NT2/D1 (cell line): ENCODE results near the gene TIMM29.

ENCODE experiments used
- DNase-seq: peaks from one replicate; pipeline ENCODE4 v3.0.0-alpha.2; 2011; ENCODE audit warnings: low read depth, low spot score
- H3K27me3 ChIP-seq: 2 replicates; pipeline ENCODE4 v1.6.0; 2011; ENCODE audit warnings: mild to moderate bottlenecking; ENCODE audit not compliant: insufficient read length, insufficient read depth
- H3K36me3 ChIP-seq: 2 replicates; pipeline ENCODE4 v1.6.1; 2011; ENCODE audit warnings: mild to moderate bottlenecking, low read length, mixed read lengths; ENCODE audit not compliant: insufficient read depth, insufficient read length
- H3K4me1 ChIP-seq: 2 replicates; pipeline ENCODE4 v1.5.1; 2011; ENCODE audit not compliant: insufficient read depth, insufficient read length
- H3K4me3 ChIP-seq: 2 replicates; pipeline ENCODE4 v1.5.1; 2011; ENCODE audit warnings: low read depth; ENCODE audit not compliant: insufficient read length
- H3K9ac ChIP-seq: 2 replicates; pipeline ENCODE4 v1.6.0; 2011; ENCODE audit warnings: low read depth; ENCODE audit not compliant: insufficient read length
- H3K9me3 ChIP-seq: 2 replicates; pipeline ENCODE4 v1.5.1; 2011; ENCODE audit warnings: mild to moderate bottlenecking, low read length; ENCODE audit not compliant: insufficient read depth
- SUZ12 ChIP-seq: IDR thresholded peaks from 2 replicates; pipeline ENCODE4 v1.6.1; 2011; ENCODE audit not compliant: insufficient read length, insufficient read depth; ENCODE audit errors: extremely low read depth
- YY1 ChIP-seq: IDR thresholded peaks from 2 replicates; pipeline ENCODE4 v1.6.1; 2011; ENCODE audit not compliant: insufficient read length, insufficient read depth
- ZNF274 ChIP-seq: IDR thresholded peaks from 2 replicates; pipeline ENCODE4 v1.6.1; 2011; ENCODE audit warnings: mild to moderate bottlenecking, low read depth, low read length

Gene TIMM29

GRCh38 chr19:10921199-10921909 lies 7.3 kb upstream of the TIMM29 start:
- DNase-seq, result no peak
- TF ChIP-seq YY1, result no peak
- Histone ChIP-seq H3K36me3 (peaks cover 81% of the 10 kb centered on the region), H3K4me1 (peaks cover 4% of the 10 kb centered on the region), H3K27me3 (no peaks in the 10 kb centered on the region), H3K9ac (no peak overlapping the region), H3K4me3 (no peak overlapping the region), H3K9me3 (no peaks in the 10 kb centered on the region)

- peaks cover 79% of the 10 kb centered on the region for H3K36me3 ChIP-seq
- DNase-seq, result no peak
- H3K9ac ChIP-seq, result no peak overlapping the region
- H3K27me3 ChIP-seq, result no peaks in the 10 kb centered on the region
- no peak overlapping the region for H3K4me3 ChIP-seq
- H3K9me3 ChIP-seq, result no peaks in the 10 kb centered on the region
- TF ChIP-seq ZNF274, result no peak
- no peak for TF ChIP-seq SUZ12
- no peak for TF ChIP-seq YY1
- H3K4me1 ChIP-seq, result peaks cover 4% of the 10 kb centered on the region
Observed at GRCh38 chr19:10921910-10922637, 6.5 kb upstream of the TIMM29 start.

GRCh38 chr19:10922638-10923014 lies 6.0 kb upstream of the TIMM29 start:
- Histone ChIP-seq H3K27me3 (no peaks in the 10 kb centered on the region), H3K36me3 (peaks cover 84% of the 10 kb centered on the region), H3K9me3 (no peaks in the 10 kb centered on the region), H3K4me3 (no peak overlapping the region), H3K9ac (no peak overlapping the region), H3K4me1 (peaks cover 4% of the 10 kb centered on the region)
- DNase-seq, result no peak
- TF ChIP-seq ZNF274 (no peak), YY1 (no peak), SUZ12 (no peak)

- Histone ChIP-seq H3K9me3 (no peaks in the 10 kb centered on the region), H3K36me3 (peaks cover 77% of the 10 kb centered on the region), H3K27me3 (no peaks in the 10 kb centered on the region), H3K4me3 (no peak overlapping the region), H3K9ac (peak overlapping the region; percentile 21), H3K4me1 (peaks cover 4% of the 10 kb centered on the region)
- TF ChIP-seq YY1 (no peak), SUZ12 (no peak)
- DNase-seq, result no peak
Observed at GRCh38 chr19:10923260-10924112, 5.1 kb upstream of the TIMM29 start.

DNA sequence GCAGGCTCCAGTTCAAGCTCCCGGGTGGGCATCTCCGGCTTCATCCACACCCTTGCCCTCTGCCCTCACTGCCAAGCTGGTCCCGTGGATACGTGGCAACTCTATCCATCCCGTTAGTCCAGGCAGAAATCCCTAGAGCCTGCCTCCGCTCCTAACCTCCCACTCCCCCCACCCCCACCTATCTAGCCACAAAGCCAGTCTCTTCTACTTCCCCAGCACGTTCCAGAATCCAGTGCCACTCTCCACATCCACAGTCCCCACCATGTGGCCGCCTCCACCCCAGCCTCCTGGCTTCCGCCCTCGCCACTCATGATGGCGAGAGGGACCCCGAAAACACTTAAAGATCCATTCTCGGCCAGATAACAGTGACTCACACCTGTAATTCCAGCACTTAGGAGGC lies 4.0 kb upstream of the TIMM29 start:
- peaks cover 6% of the 10 kb centered on the region for H3K4me1 ChIP-seq
- no peak overlapping the region for H3K4me3 ChIP-seq
- no peak for TF ChIP-seq ZNF274
- no peak for TF ChIP-seq SUZ12
- TF ChIP-seq YY1, result no peak
- no peak overlapping the region for H3K9ac ChIP-seq
- H3K36me3 ChIP-seq, result peaks cover 69% of the 10 kb centered on the region
- no peaks in the 10 kb centered on the region for H3K9me3 ChIP-seq
- no peaks in the 10 kb centered on the region for H3K27me3 ChIP-seq
- no peak for DNase-seq

DNA sequence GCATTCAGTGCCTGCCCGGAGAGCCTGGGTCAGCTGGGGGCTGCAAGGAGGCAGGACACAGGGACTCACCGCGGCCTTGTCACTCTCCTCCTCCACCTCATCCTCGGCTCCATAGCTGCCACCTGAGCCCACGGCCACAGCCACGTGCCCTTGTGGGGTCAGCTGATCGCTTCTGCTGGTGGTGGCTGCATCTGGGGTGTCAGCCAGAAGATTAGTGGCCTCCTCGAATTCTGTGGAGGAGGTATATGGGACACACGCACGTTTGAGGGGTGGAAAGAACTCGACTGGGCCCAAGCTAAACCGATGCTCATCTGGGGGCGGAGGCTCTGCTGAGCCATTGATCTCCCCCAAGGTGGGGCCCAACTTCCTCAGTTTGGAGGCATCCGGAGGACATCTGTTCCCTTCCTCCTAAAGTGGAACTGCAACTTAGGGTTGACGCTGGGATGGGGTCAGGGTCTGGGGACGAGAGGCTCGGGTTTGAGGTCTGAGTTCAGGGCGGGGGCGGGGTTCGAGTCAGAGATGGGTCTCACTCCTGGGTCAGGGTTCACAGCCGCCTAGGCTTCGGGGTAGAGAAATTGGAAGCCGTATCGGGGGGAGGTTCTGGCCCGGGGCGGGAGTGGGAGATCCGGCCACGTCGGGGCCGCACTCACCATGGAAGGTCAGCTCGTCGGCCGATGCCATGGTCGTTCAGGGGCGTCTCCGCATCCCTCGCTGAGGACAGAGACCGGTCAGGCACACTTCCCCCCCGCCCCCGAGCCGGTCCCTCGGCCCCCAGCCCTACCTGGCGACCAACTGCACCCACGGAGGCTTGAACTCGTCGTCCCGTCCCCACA lies 665 bp upstream of the TIMM29 start:
- TF ChIP-seq ZNF274 (no peak), YY1 (no peak), SUZ12 (no peak)
- Histone ChIP-seq H3K4me3 (peak overlapping the region; percentile 100), H3K36me3 (peaks cover 60% of the 10 kb centered on the region), H3K27me3 (no peaks in the 10 kb centered on the region), H3K9me3 (no peaks in the 10 kb centered on the region), H3K9ac (peak overlapping the region; percentile 87), H3K4me1 (peaks cover 9% of the 10 kb centered on the region)
- DNase-seq, result no peak

- Histone ChIP-seq H3K9ac (peak overlapping the region; percentile 99), H3K27me3 (no peaks in the 10 kb centered on the region), H3K36me3 (peaks cover 52% of the 10 kb centered on the region), H3K4me3 (peak overlapping the region; percentile 100), H3K9me3 (no peaks in the 10 kb centered on the region), H3K4me1 (peaks cover 9% of the 10 kb centered on the region)
- TF ChIP-seq ZNF274 (no peak), SUZ12 (no peak), YY1 (no peak)
- no peak for DNase-seq
Observed at GRCh38 chr19:10929402-10929794, 787 bp downstream of the TIMM29 start.
